IPS DF 19.7 (cell line): ENCODE measurements around the gene IHH.
A peak's percentile ranks its signal among the peaks of the same experiment; 100 is the strongest.

Experiments
- DNase-seq: peaks from one replicate; pipeline ENCODE4 v3.0.0-alpha.2; 2013; ENCODE audit warnings: low read depth, low spot score

IHH gene

GRCh38 chr2:219076253-219076652 is 15.5 kb upstream of the IHH start:
- DNase-seq = no peak

- DNase-seq = peak; percentile 57
Measured at GRCh38 chr2:219073413-219074129, 12.8 kb upstream of the IHH start.

- no peak for DNase-seq
Measured at GRCh38 chr2:219072741-219073250, 12.1 kb upstream of the IHH start.

- DNase-seq = no peak
Measured at GRCh38 chr2:219071131-219071816, 10.6 kb upstream of the IHH start.

- no peak for DNase-seq
Measured at GRCh38 chr2:219065484-219065883, 4.8 kb upstream of the IHH start.

- no peak for DNase-seq
Measured at GRCh38 chr2:219062081-219062480, 1.4 kb upstream of the IHH start.

- no peak for DNase-seq
Measured at GRCh38 chr2:219059725-219060682, 717 bp downstream of the IHH start.

GRCh38 chr2:219059375-219059724 is 1.4 kb downstream of the IHH start:
- no peak for DNase-seq

- no peak for DNase-seq
Measured at GRCh38 chr2:219058541-219059374, 2.0 kb downstream of the IHH start.

GRCh38 chr2:219057709-219058540 is 2.8 kb downstream of the IHH start:
- no peak for DNase-seq

GRCh38 chr2:219056896-219057708 is 3.6 kb downstream of the IHH start:
- no peak for DNase-seq

GRCh38 chr2:219056176-219056895 is 4.4 kb downstream of the IHH start:
- no peak for DNase-seq

- no peak for DNase-seq
Measured at GRCh38 chr2:219054956-219055903, 5.5 kb downstream of the IHH start.

GRCh38 chr2:219049282-219049681 is 11.4 kb downstream of the IHH start:
- no peak for DNase-seq

- DNase-seq = no peak
Measured at GRCh38 chr2:219045937-219046550, 14.7 kb downstream of the IHH start.

- no peak for DNase-seq
Measured at GRCh38 chr2:219042750-219043149, 18.0 kb downstream of the IHH start.

GRCh38 chr2:219042157-219042556 is 18.6 kb downstream of the IHH start:
- no peak for DNase-seq
